Effector memory CD8-positive, alpha-beta T cell (primary cell): Measurements from ENCODE around the gene ZNF41.

Experiments
- ATAC-seq: fragments of 150-1000 bp; cut with Tn5 transposase; replicated peaks from 2 replicates; pipeline ENCODE4 v1.10.0; 2021; ENCODE audit warnings: mild to moderate bottlenecking, moderate library complexity
- DNase-seq, 3 experiments: peaks; one replicate each; pipeline ENCODE4 v3.0.0; 2021
- H3K27ac Mint-ChIP-seq, 2 donors: one replicate each; pipeline ENCODE4 v1.8.0; 2022; ENCODE audit warnings: mild to moderate bottlenecking in 2 of 2, mixed read lengths in 2 of 2, moderate library complexity in 2 of 2
- H3K27me3 Mint-ChIP-seq, 2 donors: one replicate each; pipeline ENCODE4 v1.8.0; 2022; ENCODE audit warnings: mixed read lengths in 2 of 2
- H3K36me3 Mint-ChIP-seq: one replicate; pipeline ENCODE4 v1.8.0; 2022; ENCODE audit warnings: mild to moderate bottlenecking, moderate library complexity, mixed read lengths; ENCODE audit not compliant: insufficient read depth
- H3K4me1 Mint-ChIP-seq, 2 donors: one replicate each; pipeline ENCODE4 v1.8.0; 2022; ENCODE audit warnings: low read depth in 2 of 2, mixed read lengths in 2 of 2
- H3K4me3 Mint-ChIP-seq, 2 donors: one replicate each; pipeline ENCODE4 v1.8.0; 2022; ENCODE audit warnings: mild to moderate bottlenecking in 2 of 2, mixed read lengths in 2 of 2, moderate library complexity in 2 of 2
- H3K9me3 Mint-ChIP-seq, 2 donors: one replicate each; pipeline ENCODE4 v1.8.0; 2022; ENCODE audit warnings: mixed read lengths in 2 of 2

ZNF41 gene

GRCh38 chrX:47480576-47480975 lies 2.4 kb downstream of the ZNF41 start:
- Mint-ChIP-seq H3K4me1 (peaks cover 27 to 36% of the 10 kb centered on the region in 2 donors), H3K27ac (no peak overlapping the region), H3K4me3 (peak overlapping the region; percentile 12 to 81), H3K36me3 (peaks cover 14% of the 10 kb centered on the region), H3K27me3 (no peaks in the 10 kb centered on the region), H3K9me3 (no peaks in the 10 kb centered on the region)
- DNase-seq (no peak), ATAC-seq (no peak)

GRCh38 chrX:47475476-47475875 lies 7.5 kb downstream of the ZNF41 start:
- Mint-ChIP-seq H3K36me3 (peaks cover 6% of the 10 kb centered on the region), H3K4me3 (no peak overlapping the region), H3K27ac (no peak overlapping the region), H3K27me3 (no peaks in the 10 kb centered on the region), H3K9me3 (no peaks in the 10 kb centered on the region), H3K4me1 (peaks cover 12 to 24% of the 10 kb centered on the region in 2 donors)
- DNase-seq (no peak), ATAC-seq (no peak)

- Mint-ChIP-seq H3K4me3 (no peak overlapping the region), H3K36me3 (peaks cover 16% of the 10 kb centered on the region), H3K4me1 (peaks cover 3 to 12% of the 10 kb centered on the region in 2 donors), H3K27ac (no peak overlapping the region), H3K9me3 (no peaks in the 10 kb centered on the region), H3K27me3 (no peaks in the 10 kb centered on the region)
- DNase-seq: no peak
- ATAC-seq: no peak
Measured at GRCh38 chrX:47467106-47467505, 15.9 kb downstream of the ZNF41 start.

GRCh38 chrX:47460561-47460960 lies 22.5 kb downstream of the ZNF41 start:
- Mint-ChIP-seq H3K27ac (peak overlapping the region; percentile 8 to 62), H3K9me3 (no peaks in the 10 kb centered on the region), H3K27me3 (no peaks in the 10 kb centered on the region), H3K36me3 (peaks cover 20% of the 10 kb centered on the region), H3K4me3 (no peak overlapping the region), H3K4me1 (peaks cover 13 to 24% of the 10 kb centered on the region in 2 donors)
- ATAC-seq (no peak), DNase-seq (no peak)

GRCh38 chrX:47458528-47458927 lies 24.5 kb downstream of the ZNF41 start:
- peak overlapping the region; percentile 6 to 35 for H3K4me3 Mint-ChIP-seq
- peak overlapping the region; percentile 79 to 91 for H3K27ac Mint-ChIP-seq
- peaks cover 37% of the 10 kb centered on the region for H3K36me3 Mint-ChIP-seq
- ATAC-seq (peak; percentile 95), DNase-seq (peak; percentile 24 to 30 (median 28))
- H3K9me3 Mint-ChIP-seq: no peaks in the 10 kb centered on the region
- no peaks in the 10 kb centered on the region for H3K27me3 Mint-ChIP-seq
- peaks cover 13 to 27% of the 10 kb centered on the region in 2 donors for H3K4me1 Mint-ChIP-seq

GRCh38 chrX:47456080-47456479 lies 26.9 kb downstream of the ZNF41 start:
- H3K27me3 Mint-ChIP-seq: no peaks in the 10 kb centered on the region
- DNase-seq (no peak), ATAC-seq (no peak)
- no peak overlapping the region for H3K4me3 Mint-ChIP-seq
- H3K36me3 Mint-ChIP-seq: peaks cover 47% of the 10 kb centered on the region
- H3K9me3 Mint-ChIP-seq: no peaks in the 10 kb centered on the region
- peaks cover 13 to 27% of the 10 kb centered on the region in 2 donors for H3K4me1 Mint-ChIP-seq
- peak overlapping the region in 1 of 2 donors; percentile 49 for H3K27ac Mint-ChIP-seq

GRCh38 chrX:47452112-47452511 lies 30.9 kb downstream of the ZNF41 start:
- ATAC-seq (no peak), DNase-seq (no peak)
- peaks cover 1 to 5% of the 10 kb centered on the region in 2 donors for H3K9me3 Mint-ChIP-seq
- no peak overlapping the region for H3K4me3 Mint-ChIP-seq
- H3K27me3 Mint-ChIP-seq: no peaks in the 10 kb centered on the region
- peaks cover 38% of the 10 kb centered on the region for H3K36me3 Mint-ChIP-seq
- H3K27ac Mint-ChIP-seq: no peak overlapping the region
- H3K4me1 Mint-ChIP-seq: peaks cover 4 to 11% of the 10 kb centered on the region in 2 donors

GRCh38 chrX:47448165-47448806 lies 34.7 kb downstream of the ZNF41 start:
- Mint-ChIP-seq H3K27me3 (no peaks in the 10 kb centered on the region), H3K36me3 (peaks cover 10% of the 10 kb centered on the region), H3K9me3 (peaks cover 1 to 7% of the 10 kb centered on the region in 2 donors)

GRCh38 chrX:47447607-47448006 lies 35.4 kb downstream of the ZNF41 start:
- Mint-ChIP-seq H3K36me3 (peaks cover 6% of the 10 kb centered on the region), H3K9me3 (peaks cover 1 to 7% of the 10 kb centered on the region in 2 donors)

More at GRCh38 chrX:47448165-47448806, 34.7 kb downstream of the ZNF41 start:
- ATAC-seq (no peak), DNase-seq (no peak)
- Mint-ChIP-seq H3K4me3 (no peak overlapping the region), H3K4me1 (peaks cover 0 to 2% of the 10 kb centered on the region in 2 donors), H3K27ac (no peak overlapping the region)

GRCh38 chrX:47446971-47447370 lies 36.1 kb downstream of the ZNF41 start:
- H3K9me3 Mint-ChIP-seq: peaks cover 1 to 7% of the 10 kb centered on the region in 2 donors
- ATAC-seq (no peak), DNase-seq (no peak)
- no peak overlapping the region for H3K4me3 Mint-ChIP-seq
- peaks cover 1% of the 10 kb centered on the region for H3K36me3 Mint-ChIP-seq
- H3K4me1 Mint-ChIP-seq: peaks cover 0 to 2% of the 10 kb centered on the region in 2 donors
- H3K27ac Mint-ChIP-seq: no peak overlapping the region
- no peaks in the 10 kb centered on the region for H3K27me3 Mint-ChIP-seq

More at GRCh38 chrX:47447607-47448006, 35.4 kb downstream of the ZNF41 start:
- Mint-ChIP-seq H3K27me3 (no peaks in the 10 kb centered on the region), H3K4me1 (peaks cover 0 to 2% of the 10 kb centered on the region in 2 donors), H3K27ac (no peak overlapping the region), H3K4me3 (no peak overlapping the region)
- ATAC-seq: no peak
- no peak for DNase-seq

- Mint-ChIP-seq H3K27ac (no peak overlapping the region), H3K4me3 (no peak overlapping the region), H3K27me3 (no peaks in the 10 kb centered on the region), H3K36me3 (no peaks in the 10 kb centered on the region), H3K4me1 (peaks cover 0 to 2% of the 10 kb centered on the region in 2 donors), H3K9me3 (peaks cover 1 to 7% of the 10 kb centered on the region in 2 donors)
- ATAC-seq (no peak), DNase-seq (no peak)
Measured at GRCh38 chrX:47446431-47446830, 36.6 kb downstream of the ZNF41 start.

- Mint-ChIP-seq H3K27me3 (no peaks in the 10 kb centered on the region), H3K9me3 (no peaks in the 10 kb centered on the region)
Measured at GRCh38 chrX:47430925-47431324, 52.1 kb downstream of the ZNF41 start.

GRCh38 chrX:47422444-47422843 lies 60.6 kb downstream of the ZNF41 start:
- Mint-ChIP-seq H3K27me3 (no peaks in the 10 kb centered on the region), H3K36me3 (peaks cover 4% of the 10 kb centered on the region), H3K4me3 (no peak overlapping the region), H3K4me1 (no peaks in the 10 kb centered on the region), H3K27ac (no peak overlapping the region), H3K9me3 (no peaks in the 10 kb centered on the region)
- no peak for ATAC-seq
- no peak for DNase-seq

More at GRCh38 chrX:47430925-47431324, 52.1 kb downstream of the ZNF41 start:
- ATAC-seq (no peak), DNase-seq (no peak)
- Mint-ChIP-seq H3K27ac (no peak overlapping the region), H3K4me3 (no peak overlapping the region), H3K4me1 (no peaks in the 10 kb centered on the region), H3K36me3 (no peaks in the 10 kb centered on the region)

- DNase-seq (no peak), ATAC-seq (no peak)
- no peak overlapping the region for H3K27ac Mint-ChIP-seq
- H3K27me3 Mint-ChIP-seq: no peaks in the 10 kb centered on the region
- no peaks in the 10 kb centered on the region for H3K9me3 Mint-ChIP-seq
- H3K4me3 Mint-ChIP-seq: no peak overlapping the region
- peaks cover 4% of the 10 kb centered on the region for H3K36me3 Mint-ChIP-seq
- no peaks in the 10 kb centered on the region for H3K4me1 Mint-ChIP-seq
Measured at GRCh38 chrX:47420962-47421361, 62.1 kb downstream of the ZNF41 start.
